Mesenchymal stem cell (in vitro differentiated cells and primary cell): ENCODE data around the gene KCNK18.

Experiments used
- DNase-seq: peaks from one replicate; pipeline ENCODE4 v3.0.0-alpha.2; 2013
- H2AFZ ChIP-seq: one replicate; pipeline ENCODE4 v1.6.1; 2013; ENCODE audit warnings: low read depth, mild to moderate bottlenecking, control low read depth, inconsistent platforms, low read length, moderate library complexity
- H2AK5ac ChIP-seq: 2 replicates; pipeline ENCODE4 v1.6.1; 2013; ENCODE audit warnings: low read length, moderate library complexity, mild to moderate bottlenecking, inconsistent platforms; ENCODE audit not compliant: severe bottlenecking
- H2BK120ac ChIP-seq: one replicate; pipeline ENCODE4 v1.6.1; 2013; ENCODE audit warnings: low read depth, mild to moderate bottlenecking, inconsistent platforms, low read length, moderate library complexity
- H2BK12ac ChIP-seq, 2 experiments: one replicate each; pipeline ENCODE4 v1.6.1; 2013; ENCODE audit warnings: inconsistent platforms in 2 of 2, low read length in 2 of 2, mild to moderate bottlenecking in 2 of 2, moderate library complexity in 2 of 2, control low read depth in 1 of 2
- H2BK15ac ChIP-seq: one replicate; pipeline ENCODE4 v1.6.1; 2013; ENCODE audit warnings: mild to moderate bottlenecking, low read depth, inconsistent platforms; ENCODE audit not compliant: poor library complexity, severe bottlenecking
- H2BK5ac ChIP-seq: 2 replicates; pipeline ENCODE4 v1.6.1; 2013; ENCODE audit warnings: low read depth, mild to moderate bottlenecking, low read length, control low read depth, inconsistent platforms; ENCODE audit not compliant: poor library complexity, severe bottlenecking
- H3K14ac ChIP-seq, 2 experiments: one replicate each; pipeline ENCODE4 v1.6.1; 2013; ENCODE audit warnings: inconsistent platforms in 2 of 2, low read length in 2 of 2, control low read depth in 1 of 2, mild to moderate bottlenecking in 1 of 2, moderate library complexity in 1 of 2
- H3K18ac ChIP-seq, 2 experiments: one replicate each; pipeline ENCODE4 v1.6.1; 2013; ENCODE audit warnings: inconsistent platforms in 2 of 2, low read length in 2 of 2, control low read depth in 1 of 2, low read depth in 1 of 2, mild to moderate bottlenecking in 1 of 2
- H3K23ac ChIP-seq, 2 experiments: one replicate each; pipeline ENCODE4 v1.6.1; 2013; ENCODE audit warnings: inconsistent platforms in 2 of 2, low read length in 2 of 2, mild to moderate bottlenecking in 2 of 2, moderate library complexity in 2 of 2, control low read depth in 1 of 2
- H3K27ac ChIP-seq: 2 replicates; pipeline ENCODE4 v1.5.1; 2013; ENCODE audit warnings: mild to moderate bottlenecking, moderate library complexity, low read length, control low read depth, inconsistent platforms; ENCODE audit not compliant: poor library complexity, severe bottlenecking
- H3K27me3 ChIP-seq, 2 experiments: 2 replicates each; pipeline versions ENCODE4 v1.6.1 to v1.7.0; 2013; ENCODE audit warnings: low read length in 2 of 2, mild to moderate bottlenecking in 2 of 2, moderate library complexity in 2 of 2, control low read depth in 1 of 2, inconsistent platforms in 1 of 2; ENCODE audit not compliant: control insufficient read depth in 1 of 2, insufficient read depth in 1 of 2
- H3K36me3 ChIP-seq, 2 experiments: 2 replicates each; pipeline versions ENCODE4 v1.6.1 to v1.7.0; 2013; ENCODE audit warnings: low read length in 2 of 2, control low read depth in 1 of 2, inconsistent platforms in 1 of 2, low read depth in 1 of 2, mild to moderate bottlenecking in 1 of 2; ENCODE audit not compliant: insufficient read depth in 2 of 2, control insufficient read depth in 1 of 2
- H3K4ac ChIP-seq, 2 experiments: one replicate each; pipeline ENCODE4 v1.6.1; 2013; ENCODE audit warnings: inconsistent platforms in 2 of 2, low read length in 2 of 2, mild to moderate bottlenecking in 2 of 2, moderate library complexity in 2 of 2, control low read depth in 1 of 2, low read depth in 1 of 2
- H3K4me1 ChIP-seq: 2 replicates; pipeline ENCODE4 v1.6.1; 2013; ENCODE audit warnings: low read depth, low read length, control low read depth; ENCODE audit not compliant: control insufficient read depth, insufficient read depth
- H3K4me2 ChIP-seq: 2 replicates; pipeline ENCODE4 v1.6.1; 2013; ENCODE audit warnings: low read length, mild to moderate bottlenecking, inconsistent platforms; ENCODE audit not compliant: poor library complexity, severe bottlenecking
- H3K4me3 ChIP-seq, 2 experiments: 2 replicates each; pipeline versions ENCODE4 v1.5.1 to v1.7.0; 2013; ENCODE audit warnings: low read length in 2 of 2, mild to moderate bottlenecking in 2 of 2, control low read depth in 1 of 2, low read depth in 1 of 2; ENCODE audit not compliant: insufficient read depth in 1 of 2
- H3K79me1 ChIP-seq: replicated peaks from 2 replicates; pipeline ENCODE4 v1.6.1; 2013; ENCODE audit warnings: mild to moderate bottlenecking, control low read depth, low read length, inconsistent platforms; ENCODE audit not compliant: poor library complexity, severe bottlenecking
- H3K9ac ChIP-seq: 2 replicates; pipeline ENCODE4 v1.7.0; 2013; ENCODE audit warnings: mild to moderate bottlenecking, low read length, moderate library complexity
- H3K9me3 ChIP-seq: 2 replicates; pipeline ENCODE4 v1.7.0; 2013; ENCODE audit warnings: mild to moderate bottlenecking, low read length; ENCODE audit not compliant: control insufficient read depth
- H4K8ac ChIP-seq: one replicate; pipeline ENCODE4 v1.6.1; 2013; ENCODE audit warnings: inconsistent platforms, mild to moderate bottlenecking, low read length, moderate library complexity
- H4K91ac ChIP-seq: one replicate; pipeline ENCODE4 v1.6.1; 2013; ENCODE audit warnings: mild to moderate bottlenecking, low read length, inconsistent platforms
- WGBS: methylation state at CpG from one replicate; pipeline ENCODE4 v1.1.7; 2013; ENCODE audit warnings: mixed read lengths; 5-methylcytosine and 5-hydroxymethylcytosine counted together

KCNK18 gene

DNA sequence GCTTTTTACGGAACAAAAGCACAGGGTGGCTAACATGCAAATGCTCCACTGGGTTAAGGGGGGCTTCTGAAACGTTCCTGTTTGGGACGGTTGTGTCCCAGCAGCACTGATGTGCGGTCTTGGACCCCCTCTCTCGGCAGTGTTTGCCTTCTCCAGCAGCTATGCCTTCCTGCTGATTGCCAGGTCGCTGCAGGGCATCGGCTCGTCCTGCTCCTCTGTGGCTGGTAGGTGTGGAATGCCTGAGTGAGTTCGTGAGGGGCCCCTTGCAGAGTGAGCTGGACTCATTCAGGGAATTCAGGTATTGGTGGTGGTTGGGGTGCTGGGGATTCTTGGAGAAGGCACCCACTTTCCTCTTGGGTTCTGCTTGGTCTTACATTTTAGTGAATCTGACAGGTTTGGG lies 56.6 kb downstream of the KCNK18 start:
- no peaks in the 10 kb centered on the region for H3K79me1 ChIP-seq
- no peak for DNase-seq
- H3K23ac ChIP-seq, result no peak overlapping the region
- no peak overlapping the region for H3K14ac ChIP-seq
- WGBS, result 74% methylated on average over 9 of the region's 9 CpGs
- no peak overlapping the region for H4K91ac ChIP-seq
- no peak overlapping the region for H2AFZ ChIP-seq
- no peaks in the 10 kb centered on the region for H3K36me3 ChIP-seq
- no peak overlapping the region for H3K4me2 ChIP-seq
- no peak overlapping the region for H3K4ac ChIP-seq
- H3K4me3 ChIP-seq, result no peak overlapping the region
- H3K9ac ChIP-seq, result no peak overlapping the region
- H3K4me1 ChIP-seq, result no peaks in the 10 kb centered on the region
- H3K27ac ChIP-seq, result no peak overlapping the region
- H2AK5ac ChIP-seq, result no peak overlapping the region
- H2BK120ac ChIP-seq, result no peak overlapping the region
- H4K8ac ChIP-seq, result no peak overlapping the region
- no peak overlapping the region for H2BK15ac ChIP-seq
- H3K9me3 ChIP-seq, result no peaks in the 10 kb centered on the region
- no peak overlapping the region for H3K18ac ChIP-seq
- no peak overlapping the region for H2BK12ac ChIP-seq
- peaks cover 24 to 60% of the 10 kb centered on the region in 2 experiments for H3K27me3 ChIP-seq
- no peak overlapping the region for H2BK5ac ChIP-seq

DNA sequence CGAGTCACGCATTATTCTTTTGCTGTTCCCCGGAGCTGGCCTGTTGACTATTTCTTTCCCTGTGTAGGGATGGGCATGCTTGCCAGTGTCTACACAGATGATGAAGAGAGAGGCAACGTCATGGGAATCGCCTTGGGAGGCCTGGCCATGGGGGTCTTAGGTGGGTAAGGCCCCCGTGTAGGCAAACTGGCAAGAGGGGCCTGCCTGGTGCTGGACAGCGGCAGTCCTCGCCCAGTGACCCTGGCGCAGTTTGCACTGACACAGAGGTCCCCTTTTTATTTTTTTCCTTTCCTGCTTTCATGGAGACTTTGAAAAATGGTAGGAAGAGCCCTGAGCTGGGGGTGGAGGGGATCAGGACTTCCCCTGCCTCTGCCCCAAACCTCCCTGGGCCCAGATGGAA lies 57.0 kb downstream of the KCNK18 start:
- H2AK5ac ChIP-seq, result no peak overlapping the region
- 81% methylated on average over 9 of the region's 9 CpGs for WGBS
- no peaks in the 10 kb centered on the region for H3K79me1 ChIP-seq
- H3K23ac ChIP-seq, result no peak overlapping the region
- no peak overlapping the region for H2BK12ac ChIP-seq
- H3K4me3 ChIP-seq, result no peak overlapping the region
- no peaks in the 10 kb centered on the region for H3K9me3 ChIP-seq
- H3K36me3 ChIP-seq, result no peaks in the 10 kb centered on the region
- H3K4ac ChIP-seq, result no peak overlapping the region
- no peak overlapping the region for H3K27ac ChIP-seq
- no peak overlapping the region for H3K14ac ChIP-seq
- no peak overlapping the region for H4K8ac ChIP-seq
- H2AFZ ChIP-seq, result no peak overlapping the region
- H3K27me3 ChIP-seq, result peaks cover 28 to 62% of the 10 kb centered on the region in 2 experiments
- H2BK15ac ChIP-seq, result no peak overlapping the region
- H2BK120ac ChIP-seq, result no peak overlapping the region
- no peak overlapping the region for H3K4me2 ChIP-seq
- H3K4me1 ChIP-seq, result no peaks in the 10 kb centered on the region
- no peak overlapping the region for H3K18ac ChIP-seq
- H3K9ac ChIP-seq, result no peak overlapping the region
- H2BK5ac ChIP-seq, result no peak overlapping the region
- no peak overlapping the region for H4K91ac ChIP-seq
- no peak for DNase-seq

DNA sequence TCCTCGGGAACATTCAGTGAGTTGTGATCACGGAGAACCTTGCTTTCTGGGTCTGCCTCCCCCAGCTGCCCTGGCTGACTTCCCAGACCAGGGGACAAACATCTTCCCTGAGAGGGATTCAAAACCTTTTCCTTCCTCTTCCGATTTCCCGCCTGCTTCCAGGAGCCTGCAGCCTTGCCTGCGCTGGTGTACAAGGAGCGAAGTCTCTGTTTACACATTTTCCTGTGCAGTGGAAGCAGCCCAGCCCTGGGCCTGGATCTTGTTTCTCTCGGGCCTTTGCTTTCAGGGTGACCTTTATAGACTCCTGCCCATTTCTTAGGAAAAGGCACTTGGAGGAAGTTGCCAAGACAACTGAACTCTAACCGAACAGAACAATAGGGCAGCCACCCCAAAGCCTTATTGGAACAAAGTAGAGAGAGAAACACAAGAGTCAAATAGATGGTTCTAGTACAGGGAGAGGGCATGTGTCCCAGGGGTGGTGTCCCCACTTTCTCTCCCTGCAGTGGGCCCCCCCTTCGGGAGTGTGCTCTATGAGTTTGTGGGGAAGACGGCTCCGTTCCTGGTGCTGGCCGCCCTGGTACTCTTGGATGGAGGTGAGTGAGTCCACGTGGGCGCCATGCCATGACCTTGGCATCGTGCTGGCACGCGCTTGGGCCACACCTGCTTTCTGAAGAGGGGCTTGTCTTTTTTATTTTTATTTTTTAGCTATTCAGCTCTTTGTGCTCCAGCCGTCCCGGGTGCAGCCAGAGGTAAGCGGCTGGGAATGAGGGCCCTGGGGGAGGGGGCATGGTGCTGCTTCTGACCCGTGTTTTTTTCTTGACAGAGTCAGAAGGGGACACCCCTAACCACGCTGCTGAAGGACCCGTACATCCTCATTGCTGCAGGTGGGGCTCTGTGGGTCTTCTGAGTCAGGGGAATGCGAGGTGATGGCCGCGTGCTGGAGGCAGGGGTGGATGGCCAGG lies 57.8 kb downstream of the KCNK18 start:
- H2AFZ ChIP-seq, result no peak overlapping the region

DNA sequence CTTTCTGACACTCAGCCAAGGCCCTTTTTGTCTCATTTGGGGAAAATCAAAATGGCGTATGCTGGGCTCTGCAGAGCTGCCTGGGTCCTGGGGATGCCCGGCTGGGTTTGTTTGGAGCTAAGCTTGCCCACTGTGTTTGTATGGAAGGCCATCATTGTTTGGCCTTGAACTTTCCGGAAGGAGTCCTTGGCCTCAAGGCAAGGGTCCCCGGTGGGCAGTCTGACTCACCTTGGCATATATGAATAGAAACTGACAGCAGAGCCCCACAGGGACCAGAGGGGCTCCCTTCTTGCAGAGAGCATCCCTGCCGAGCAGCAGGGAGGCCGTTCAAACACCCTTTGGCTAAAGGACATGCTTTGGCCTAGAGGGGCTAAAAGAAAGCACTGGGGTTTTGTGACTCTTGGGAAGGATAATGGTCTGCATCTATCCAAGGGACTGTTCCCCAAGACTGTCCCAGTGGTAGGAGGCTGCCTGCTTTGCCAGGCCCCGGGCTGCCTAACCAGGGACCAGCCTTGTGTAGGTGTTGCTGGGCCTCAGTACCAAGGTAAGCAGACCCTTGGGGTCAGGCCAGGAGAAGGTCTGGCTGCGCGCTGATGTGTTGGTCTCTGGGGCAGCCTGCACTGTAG lies 58.7 kb downstream of the KCNK18 start:
- Histone ChIP-seq H2AK5ac (no peak overlapping the region), H3K36me3 (no peaks in the 10 kb centered on the region), H2BK120ac (no peak overlapping the region), H3K14ac (no peak overlapping the region), H3K4ac (no peak overlapping the region), H3K23ac (no peak overlapping the region), H3K9ac (no peak overlapping the region), H3K4me3 (no peak overlapping the region), H3K4me1 (no peaks in the 10 kb centered on the region), H2BK5ac (no peak overlapping the region), H3K27ac (no peak overlapping the region), H2BK15ac (no peak overlapping the region), H2BK12ac (no peak overlapping the region), H3K27me3 (peaks cover 31 to 71% of the 10 kb centered on the region in 2 experiments), H4K91ac (no peak overlapping the region), H4K8ac (no peak overlapping the region), H3K4me2 (no peak overlapping the region), H2AFZ (no peak overlapping the region), H3K9me3 (no peaks in the 10 kb centered on the region), H3K79me1 (no peaks in the 10 kb centered on the region), H3K18ac (no peak overlapping the region)
- WGBS, result 88% methylated on average over 9 of the region's 9 CpGs
- DNase-seq, result no peak

More for the DNA sequence above, 57.8 kb downstream of the KCNK18 start:
- no peak overlapping the region for H4K91ac ChIP-seq
- DNase-seq, result no peak
- H3K9me3 ChIP-seq, result no peaks in the 10 kb centered on the region
- H2BK5ac ChIP-seq, result no peak overlapping the region
- no peak overlapping the region for H4K8ac ChIP-seq
- H3K4ac ChIP-seq, result no peak overlapping the region
- no peaks in the 10 kb centered on the region for H3K36me3 ChIP-seq
- H2BK15ac ChIP-seq, result no peak overlapping the region
- H3K27ac ChIP-seq, result no peak overlapping the region
- H3K4me3 ChIP-seq, result no peak overlapping the region
- H2BK12ac ChIP-seq, result no peak overlapping the region
- no peak overlapping the region for H2AK5ac ChIP-seq
- peaks cover 29 to 68% of the 10 kb centered on the region in 2 experiments for H3K27me3 ChIP-seq
- H3K18ac ChIP-seq, result no peak overlapping the region
- H3K4me1 ChIP-seq, result no peaks in the 10 kb centered on the region
- no peak overlapping the region for H3K23ac ChIP-seq
- H3K14ac ChIP-seq, result no peak overlapping the region
- H3K79me1 ChIP-seq, result no peaks in the 10 kb centered on the region
- H3K4me2 ChIP-seq, result no peak overlapping the region
- H3K9ac ChIP-seq, result no peak overlapping the region
- no peak overlapping the region for H2BK120ac ChIP-seq
- 84% methylated on average over 26 of the region's 26 CpGs for WGBS
